Stimulated activated naive CD4-positive, alpha-beta T cell treated with Interleukin-2 at 50 U/mL for 16 hours (primary cell): Measurements from ENCODE around the gene TRABD2B.

Experiments
- DNase-seq: peaks from one replicate; lab custom pipeline; 2025; lab: John Stamatoyannopoulos, UW

TRABD2B gene

GRCh38 chr1:47908258-47908657, 88.9 kb downstream of the TRABD2B start:
- no peak for DNase-seq

- DNase-seq, result no peak
Observed at GRCh38 chr1:47907177-47907528, 90.0 kb downstream of the TRABD2B start.

DNA sequence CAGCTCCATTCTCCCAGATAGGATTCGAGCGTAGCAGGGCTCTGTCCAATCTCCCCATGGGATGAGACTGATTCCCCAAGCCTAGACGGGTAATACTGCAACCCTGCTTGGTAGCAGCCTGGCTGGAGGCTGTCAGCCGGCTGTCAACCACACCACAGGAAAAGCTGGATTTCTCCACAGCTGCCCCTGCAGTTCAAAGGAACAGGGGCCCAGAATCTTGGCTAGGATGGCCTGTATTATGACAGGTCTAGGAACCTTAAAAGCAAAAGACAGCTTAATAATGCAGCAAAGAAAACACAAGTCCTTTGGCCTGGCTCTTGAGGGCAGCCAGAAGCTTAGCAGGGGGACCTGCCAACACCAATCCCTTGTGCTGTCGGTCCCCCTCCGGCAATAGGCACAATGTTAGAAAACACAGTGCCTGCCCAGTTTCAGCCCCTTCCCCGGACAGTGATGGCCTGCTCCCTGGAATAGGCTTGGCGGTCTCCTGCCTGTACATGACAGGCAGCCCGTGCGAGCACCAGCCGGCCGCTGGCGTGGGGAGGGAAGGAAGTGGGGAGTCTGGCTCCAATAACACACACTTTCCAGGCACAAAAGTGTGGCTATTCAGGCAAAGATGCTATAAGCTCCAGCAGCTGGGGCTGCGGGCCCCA, 90.5 kb downstream of the TRABD2B start:
- DNase-seq, result no peak

GRCh38 chr1:47906009-47906432, 91.2 kb downstream of the TRABD2B start:
- no peak for DNase-seq

DNA sequence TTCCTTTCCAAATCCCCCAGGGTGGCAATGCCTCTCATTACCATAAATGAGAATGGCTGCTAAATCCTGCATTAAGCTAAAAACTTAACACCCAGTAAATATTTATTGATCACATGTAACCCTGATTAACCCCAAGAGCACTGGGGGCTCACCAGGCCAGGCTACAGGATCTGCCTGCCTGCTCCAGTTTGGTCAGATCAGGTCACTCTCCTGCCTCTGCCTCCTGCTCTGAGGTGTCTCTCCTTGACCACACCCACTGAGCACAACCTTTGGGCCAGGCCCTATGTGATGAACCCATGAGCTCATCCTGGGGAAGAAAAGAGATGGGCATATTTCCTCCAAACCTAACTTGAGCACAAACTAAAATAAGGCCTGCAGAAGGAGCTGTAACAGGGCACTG, 93.5 kb downstream of the TRABD2B start:
- DNase-seq, result no peak

DNA sequence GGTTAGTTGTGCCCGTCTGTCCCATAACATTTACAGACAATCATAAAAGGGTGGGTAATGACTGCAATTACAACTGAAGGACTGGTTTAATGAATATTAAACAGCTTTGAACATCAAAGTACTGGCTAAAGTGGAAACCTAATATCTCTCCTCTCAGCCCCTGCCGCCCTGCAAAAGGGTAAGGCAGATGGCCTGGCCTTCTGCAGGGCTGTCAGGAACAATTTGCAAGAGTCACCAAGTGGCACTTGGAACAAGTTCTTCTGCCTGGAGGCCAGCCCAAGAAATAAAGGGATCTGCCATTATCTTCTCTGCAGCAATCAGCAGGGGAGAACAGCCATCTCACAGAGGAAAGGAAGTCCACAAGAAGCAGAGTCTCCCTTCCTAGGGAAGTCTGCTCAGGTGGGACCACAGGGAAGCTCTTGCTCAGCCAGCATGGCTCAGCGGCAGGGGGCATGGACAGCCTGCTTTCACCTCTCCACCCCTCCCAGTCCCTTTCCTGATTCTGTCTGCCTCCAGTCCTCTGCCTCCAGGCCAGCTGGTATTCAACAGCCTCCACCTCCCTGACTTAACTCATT, 96.1 kb downstream of the TRABD2B start:
- DNase-seq, result no peak

GRCh38 chr1:47898133-47898845, 98.9 kb downstream of the TRABD2B start:
- DNase-seq, result no peak

GRCh38 chr1:47895279-47896125, 101.7 kb downstream of the TRABD2B start:
- no peak for DNase-seq

GRCh38 chr1:47894410-47895278, 102.5 kb downstream of the TRABD2B start:
- DNase-seq, result no peak

- no peak for DNase-seq
Observed at GRCh38 chr1:47893412-47893811, 103.8 kb downstream of the TRABD2B start.

GRCh38 chr1:47890779-47891178, 106.4 kb downstream of the TRABD2B start:
- no peak for DNase-seq

DNA sequence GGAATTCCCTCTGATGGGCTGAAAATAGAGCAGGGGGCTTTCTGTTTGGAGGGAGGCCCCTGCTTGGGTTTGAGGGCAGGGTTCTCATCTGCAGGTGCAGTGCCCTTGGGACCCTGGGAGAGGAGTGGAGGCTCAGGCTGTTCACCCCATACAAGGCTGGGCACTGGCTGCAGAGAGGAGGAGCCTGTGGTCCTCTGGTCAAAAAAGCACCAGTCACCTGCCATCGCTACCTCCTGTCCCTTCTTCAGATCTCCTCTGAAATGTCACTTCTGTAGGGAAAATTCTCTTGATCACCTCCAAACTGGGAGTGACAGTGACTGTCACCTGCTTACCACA, 108.9 kb downstream of the TRABD2B start:
- no peak for DNase-seq

GRCh38 chr1:47887475-47888293, 109.5 kb downstream of the TRABD2B start:
- DNase-seq, result no peak

DNA sequence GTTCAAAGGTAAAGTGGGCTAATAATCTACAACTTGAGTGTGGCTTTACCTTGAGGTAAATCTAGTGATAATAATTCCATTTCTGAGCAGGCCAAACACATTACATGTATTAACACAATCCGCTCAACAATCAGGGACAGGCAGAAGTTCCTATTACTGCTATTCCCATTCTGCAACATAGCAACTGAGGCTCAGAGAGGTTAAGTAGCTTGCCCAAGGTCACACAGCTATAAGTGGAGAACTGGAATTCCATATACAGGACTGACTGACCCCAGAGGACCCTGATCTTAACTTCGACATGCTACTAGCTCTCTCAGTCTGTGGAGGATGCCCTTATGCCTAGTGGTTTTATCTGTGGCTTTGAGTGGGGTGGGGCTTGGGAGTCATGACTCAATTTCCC, 110.1 kb downstream of the TRABD2B start:
- DNase-seq, result no peak

DNA sequence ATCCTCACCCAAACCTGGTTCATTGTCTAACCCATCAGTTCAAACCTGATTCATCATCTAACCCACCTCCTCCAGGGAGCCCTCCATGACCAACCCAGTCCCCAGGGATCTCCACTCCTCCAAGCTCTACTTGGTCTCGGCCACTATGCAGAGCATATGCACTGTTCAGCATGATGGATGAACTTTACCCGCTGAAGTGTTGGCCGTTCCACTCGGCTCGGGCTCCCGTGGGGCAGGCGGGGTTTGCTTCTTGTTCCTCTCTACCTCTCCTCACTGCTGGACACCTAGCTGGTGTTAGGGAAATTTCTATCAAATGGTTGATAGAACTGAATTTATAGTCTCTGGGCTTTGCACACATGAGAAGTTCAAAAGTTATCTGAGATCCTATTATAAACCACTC, 111.0 kb downstream of the TRABD2B start:
- no peak for DNase-seq

GRCh38 chr1:47885062-47885830, 111.9 kb downstream of the TRABD2B start:
- DNase-seq, result no peak

GRCh38 chr1:47883963-47884362, 113.2 kb downstream of the TRABD2B start:
- DNase-seq, result no peak

DNA sequence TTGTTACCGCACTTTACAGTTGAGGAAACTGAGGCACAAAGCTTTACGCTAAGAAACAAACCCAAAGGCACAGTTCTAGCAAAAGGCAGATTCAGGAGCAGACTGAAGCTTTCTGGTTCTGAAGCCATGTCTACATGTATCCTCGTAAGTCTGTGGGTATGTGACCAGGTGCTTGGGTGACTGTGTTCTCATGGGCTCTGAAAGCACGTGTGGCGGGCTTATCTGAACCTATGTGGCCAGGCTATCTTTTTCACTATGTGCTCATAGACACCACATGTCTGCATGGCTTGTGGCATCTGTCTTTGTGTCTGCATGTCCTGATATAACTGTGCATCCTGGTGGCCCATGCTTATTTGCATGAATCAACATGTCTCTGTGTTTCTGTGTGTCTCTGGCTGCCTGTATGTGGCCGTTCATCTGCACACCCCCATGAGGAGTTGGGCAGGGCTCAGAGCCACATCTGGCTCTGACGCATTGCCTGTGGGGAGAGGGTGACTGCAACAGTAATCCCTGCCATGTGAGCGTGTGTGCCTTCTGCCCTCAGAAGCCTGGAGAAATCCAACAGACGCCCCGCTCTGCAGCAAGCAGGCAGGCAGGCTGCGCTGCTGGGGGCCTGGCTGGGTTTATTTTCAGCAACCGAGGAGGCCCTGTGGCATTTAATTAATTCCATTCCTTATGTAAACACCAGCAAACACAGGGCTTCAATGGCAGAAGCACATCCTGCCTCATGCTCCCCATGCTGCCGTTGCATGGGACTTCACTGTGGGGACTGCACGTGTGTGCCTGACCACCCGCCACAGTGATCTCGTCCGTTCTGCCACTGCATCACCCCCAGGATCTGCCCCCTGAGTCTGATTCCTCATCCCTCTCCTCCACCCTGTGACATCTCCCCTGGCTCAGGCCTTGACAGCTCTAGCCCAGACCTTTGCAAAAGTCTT, 115.4 kb downstream of the TRABD2B start:
- no peak for DNase-seq

DNA sequence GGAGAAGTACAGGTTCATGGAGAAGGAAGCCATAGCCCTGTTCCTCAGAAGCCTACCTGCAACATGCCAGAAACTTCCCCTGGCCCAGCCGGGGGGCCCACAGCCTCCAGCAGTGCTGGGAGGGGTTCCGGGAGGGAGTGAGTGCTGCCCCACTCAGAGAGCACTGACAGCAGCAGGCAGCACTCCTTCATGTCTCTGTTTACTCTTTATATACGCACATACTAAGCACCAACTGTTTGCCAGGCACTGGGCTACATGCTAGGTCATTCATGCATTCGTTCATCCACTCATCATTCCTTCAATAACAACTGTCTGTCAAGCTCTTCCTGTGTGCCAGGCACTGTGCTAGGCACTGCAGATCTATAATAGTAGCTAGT, 120.6 kb downstream of the TRABD2B start:
- DNase-seq, result no peak
